GM18505 (cell line): ENCODE measurements around the gene CD248.
"Not testable (repeated sequence)": the region's sequence is repeated elsewhere in the genome, so short reads cannot be mapped to it uniquely, and the experiment has no call there.

Experiments used
- ATAC-seq: cut with Tn5 transposase; IDR thresholded peaks from one replicate; pipeline ENCODE4 v1.9.1; 2021; ENCODE audit not compliant: unreplicated experiment
- POLR2A ChIP-seq: IDR thresholded peaks from 4 replicates; pipeline ENCODE4 v1.6.1; 2011; ENCODE audit warnings: borderline replicate concordance; ENCODE audit not compliant: insufficient read depth, insufficient read length; ENCODE audit errors: extremely low read depth

CD248 gene

GRCh38 chr11:66317723-66318599 is 1.1 kb upstream of the CD248 start:
- no peak for ATAC-seq
- TF ChIP-seq POLR2A = no peak

GRCh38 chr11:66317322-66317722 is 478 bp upstream of the CD248 start:
- TF ChIP-seq POLR2A = no peak
- no peak for ATAC-seq

DNA sequence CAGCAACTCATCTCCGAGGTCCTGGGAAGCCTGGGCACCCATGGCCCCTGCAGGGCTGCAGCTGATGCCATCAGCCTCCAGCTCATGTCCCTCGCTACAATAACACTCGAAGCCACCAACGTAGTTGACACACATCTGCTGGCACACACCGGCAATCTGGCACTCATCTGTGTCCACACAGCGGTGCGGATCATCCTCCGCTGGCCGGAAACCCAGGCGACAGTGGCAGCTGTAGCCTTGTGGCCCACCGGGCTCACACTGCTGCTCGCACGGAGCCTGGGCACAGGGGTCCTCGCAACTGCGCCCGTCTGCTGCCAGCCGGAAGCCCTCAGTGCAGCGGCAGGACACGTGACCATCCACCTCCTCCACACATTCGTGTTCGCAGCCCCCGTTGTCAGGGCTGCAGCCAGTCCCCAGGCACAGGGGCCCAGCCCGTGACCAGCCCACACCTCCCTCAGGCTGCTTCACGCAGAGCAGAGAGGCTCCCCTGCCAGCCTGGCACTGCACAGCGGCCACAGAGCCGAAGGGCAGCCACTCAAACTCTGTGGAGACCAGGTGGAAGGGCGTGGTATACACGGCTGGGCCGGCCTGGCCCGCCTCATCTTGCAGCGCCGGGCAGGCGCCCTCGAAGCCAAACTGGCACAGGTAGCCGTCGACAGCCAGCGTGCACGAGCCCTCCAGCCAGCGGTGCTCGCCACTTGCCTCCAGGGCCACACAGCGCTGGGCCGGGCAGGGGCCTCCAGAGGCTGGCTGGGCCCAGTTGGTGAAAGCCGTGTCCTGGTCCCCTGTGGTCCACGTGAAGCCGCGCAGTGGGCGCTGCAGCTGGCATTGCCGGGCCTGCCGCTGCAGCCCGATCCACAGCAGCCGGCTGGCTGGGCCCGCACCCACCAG is 678 bp downstream of the CD248 start:
- ATAC-seq = no peak
- no peak for TF ChIP-seq POLR2A

GRCh38 chr11:66315498-66315885 is 1.4 kb downstream of the CD248 start:
- no peak for TF ChIP-seq POLR2A
- no peak for ATAC-seq

DNA sequence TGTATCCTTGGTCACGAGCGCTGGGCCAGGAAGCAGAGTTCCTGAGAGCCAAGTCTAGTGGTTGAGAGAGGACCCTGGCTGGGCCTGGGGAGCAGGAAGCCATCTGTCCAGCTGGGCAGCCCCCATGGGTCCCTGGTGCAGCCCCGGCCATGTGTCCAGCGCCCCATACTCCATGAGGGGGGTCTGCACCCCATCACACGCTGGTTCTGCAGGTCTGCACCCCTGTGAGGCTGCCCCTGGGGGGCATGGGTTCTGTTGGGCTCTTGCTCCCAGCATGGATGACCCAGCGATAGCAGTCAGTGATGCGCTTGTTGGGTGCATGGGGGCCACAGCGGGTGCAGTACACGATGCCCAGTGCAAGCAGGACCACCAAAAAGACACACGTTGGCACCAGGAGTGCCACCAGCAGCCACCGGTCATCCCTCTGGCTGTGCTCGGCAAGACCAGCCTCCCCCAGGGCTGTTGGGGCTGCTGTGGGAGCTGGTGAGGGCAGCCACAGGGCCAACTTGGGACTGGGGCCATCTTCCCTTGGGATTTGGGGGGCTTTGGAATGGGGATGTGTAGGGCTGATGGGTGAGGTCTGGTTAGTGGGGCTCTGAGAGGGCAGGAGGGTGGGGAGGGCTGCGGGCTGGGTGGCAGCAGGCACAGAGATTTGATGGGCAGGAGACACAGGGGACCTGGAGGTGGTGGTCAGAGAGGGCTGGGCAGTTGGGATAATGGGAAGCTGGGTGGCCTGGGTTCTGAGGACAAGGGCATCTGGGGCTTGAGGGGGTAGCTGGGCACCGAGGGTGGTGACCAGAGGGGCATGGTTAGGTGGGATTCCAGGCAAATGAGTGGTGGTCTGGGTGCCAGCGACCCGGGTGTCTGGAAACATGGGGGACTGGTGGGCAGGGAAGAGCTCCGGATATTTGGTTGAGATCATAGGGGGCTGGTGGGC is 2.0 kb downstream of the CD248 start:
- no peak for TF ChIP-seq POLR2A

DNA sequence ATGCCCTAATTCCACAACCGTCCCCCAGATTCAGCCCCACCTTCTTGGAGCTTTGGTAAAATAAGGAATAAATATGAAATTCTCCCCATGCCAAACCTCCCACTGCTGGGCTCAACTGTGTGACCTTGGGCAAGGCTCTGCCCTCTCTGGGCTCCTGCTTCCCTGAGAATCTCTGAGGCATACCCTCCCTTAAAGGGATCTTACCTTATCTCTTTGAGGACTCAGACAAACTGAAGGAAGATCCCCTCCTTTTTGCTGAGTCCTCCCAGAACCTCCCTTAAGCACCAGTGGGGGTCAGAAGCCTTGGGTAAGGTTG is 2.7 kb downstream of the CD248 start:
- TF ChIP-seq POLR2A = no peak
- no peak for ATAC-seq

More for the DNA sequence above, 2.0 kb downstream of the CD248 start:
- ATAC-seq = no peak

GRCh38 chr11:66313321-66314185 is 3.3 kb downstream of the CD248 start:
- no peak for ATAC-seq
- no peak for TF ChIP-seq POLR2A

DNA sequence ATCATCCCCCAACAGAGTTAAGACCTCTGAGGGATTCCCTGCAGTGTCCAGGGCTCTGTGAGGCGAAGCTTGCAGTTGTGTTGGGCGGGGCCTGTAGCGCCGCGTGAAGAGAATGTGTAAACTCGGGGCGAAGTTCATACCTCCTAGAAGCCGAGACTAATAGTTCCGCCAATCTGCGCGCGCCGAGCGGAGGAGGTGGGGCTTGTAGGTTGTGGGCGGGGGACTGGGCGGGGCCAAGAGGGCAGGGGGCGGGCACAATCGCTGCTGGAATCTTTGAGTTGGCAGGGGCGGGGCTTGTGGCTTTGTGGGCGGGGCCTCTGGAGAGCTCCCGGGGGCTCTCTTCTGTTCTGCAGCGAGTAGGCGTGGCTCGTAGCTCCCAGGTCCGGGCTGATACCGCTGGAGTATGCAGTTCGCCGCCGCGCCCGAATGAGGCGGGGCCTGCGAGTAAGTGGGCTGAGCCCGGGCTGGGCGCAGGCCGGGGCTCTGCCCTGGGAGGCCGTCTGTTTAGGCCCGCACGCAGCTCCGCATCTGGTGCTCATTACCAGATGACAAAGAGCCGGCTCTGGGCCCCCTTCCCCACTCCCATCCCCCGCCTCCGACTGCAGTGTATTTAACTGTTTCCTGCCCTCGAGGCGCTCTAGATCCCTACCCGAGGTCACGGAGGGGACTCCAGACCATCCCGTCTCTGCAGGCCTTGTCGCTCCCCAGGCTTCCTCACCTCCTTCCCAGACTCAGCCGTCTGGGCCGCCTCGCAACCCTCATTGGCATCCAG is 4.1 kb downstream of the CD248 start:
- no peak for TF ChIP-seq POLR2A
- peak; percentile 43 for ATAC-seq

- peak; percentile 69 for ATAC-seq
Observed at GRCh38 chr11:66311965-66312548, 4.8 kb downstream of the CD248 start.

GRCh38 chr11:66311470-66311964 is 5.3 kb downstream of the CD248 start:
- ATAC-seq = no peak
- TF ChIP-seq POLR2A = no peak

More at GRCh38 chr11:66311965-66312548, 4.8 kb downstream of the CD248 start:
- TF ChIP-seq POLR2A = no peak

GRCh38 chr11:66310803-66311440 is 5.9 kb downstream of the CD248 start:
- ATAC-seq = not testable (repeated sequence)

- ATAC-seq = no peak
- TF ChIP-seq POLR2A = no peak
Observed at GRCh38 chr11:66310324-66310723, 6.5 kb downstream of the CD248 start.
